ENCODE measurements around the gene MMS19. TPM values are rescaled to one million over a fixed set of nuclear protein-coding genes. Genes with fewer than 3 reads are reported as not detected.
"Not testable (repeated sequence)": the region's sequence is repeated elsewhere in the genome, so short reads cannot be mapped to it uniquely, and the experiment has no call there.

MMS19 gene
- total RNA-seq, 4 donors from 2014 or later, result 64.7 to 85.7 (median 75.2) TPM

DNA sequence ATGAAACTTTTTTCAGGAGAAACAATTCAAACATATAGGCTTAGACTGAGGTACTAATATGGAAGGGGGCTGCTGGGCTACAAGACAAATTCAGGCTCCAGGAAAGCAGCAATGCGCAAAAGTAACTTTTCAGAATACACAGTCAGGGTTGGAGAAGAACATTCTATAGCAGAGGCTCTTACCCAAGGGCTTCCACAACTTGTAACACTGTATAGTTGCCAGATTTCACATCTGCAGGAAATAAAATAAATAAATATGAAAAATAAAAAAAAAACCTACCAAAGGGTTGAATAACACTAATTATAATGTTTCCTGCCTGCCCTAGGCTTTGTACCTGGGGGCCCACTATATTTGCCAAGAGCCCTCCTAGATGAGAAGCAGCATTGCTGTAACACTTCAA, 14.3 kb downstream of the MMS19 start:
- Histone ChIP-seq H3K27ac (no peak overlapping the region), H3K36me3 (peaks cover 16 to 20% of the 10 kb centered on the region in 2 donors), H3K4me1 (no peaks in the 10 kb centered on the region), H3K27me3 (no peaks in the 10 kb centered on the region), H3K9me3 (no peaks in the 10 kb centered on the region), H3K4me3 (replicated peaks in 1 of 3) (no peak overlapping the region)
- intact Hi-C loops (cut with DNase I), result no loop called here
- TF ChIP-seq, protein P1, sequence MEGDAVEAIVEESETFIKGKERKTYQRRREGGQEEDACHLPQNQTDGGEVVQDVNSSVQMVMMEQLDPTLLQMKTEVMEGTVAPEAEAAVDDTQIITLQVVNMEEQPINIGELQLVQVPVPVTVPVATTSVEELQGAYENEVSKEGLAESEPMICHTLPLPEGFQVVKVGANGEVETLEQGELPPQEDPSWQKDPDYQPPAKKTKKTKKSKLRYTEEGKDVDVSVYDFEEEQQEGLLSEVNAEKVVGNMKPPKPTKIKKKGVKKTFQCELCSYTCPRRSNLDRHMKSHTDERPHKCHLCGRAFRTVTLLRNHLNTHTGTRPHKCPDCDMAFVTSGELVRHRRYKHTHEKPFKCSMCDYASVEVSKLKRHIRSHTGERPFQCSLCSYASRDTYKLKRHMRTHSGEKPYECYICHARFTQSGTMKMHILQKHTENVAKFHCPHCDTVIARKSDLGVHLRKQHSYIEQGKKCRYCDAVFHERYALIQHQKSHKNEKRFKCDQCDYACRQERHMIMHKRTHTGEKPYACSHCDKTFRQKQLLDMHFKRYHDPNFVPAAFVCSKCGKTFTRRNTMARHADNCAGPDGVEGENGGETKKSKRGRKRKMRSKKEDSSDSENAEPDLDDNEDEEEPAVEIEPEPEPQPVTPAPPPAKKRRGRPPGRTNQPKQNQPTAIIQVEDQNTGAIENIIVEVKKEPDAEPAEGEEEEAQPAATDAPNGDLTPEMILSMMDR (IDR thresholded peaks at IDR 0.05), result no peak
- TF ChIP-seq POLR2A (IDR thresholded peaks at IDR 0.05), result no peak
- WGBS, 2 donors, result 85 to 98% methylated on average over 1 of the region's 1 CpG
- DNase-seq, result no peak

DNA sequence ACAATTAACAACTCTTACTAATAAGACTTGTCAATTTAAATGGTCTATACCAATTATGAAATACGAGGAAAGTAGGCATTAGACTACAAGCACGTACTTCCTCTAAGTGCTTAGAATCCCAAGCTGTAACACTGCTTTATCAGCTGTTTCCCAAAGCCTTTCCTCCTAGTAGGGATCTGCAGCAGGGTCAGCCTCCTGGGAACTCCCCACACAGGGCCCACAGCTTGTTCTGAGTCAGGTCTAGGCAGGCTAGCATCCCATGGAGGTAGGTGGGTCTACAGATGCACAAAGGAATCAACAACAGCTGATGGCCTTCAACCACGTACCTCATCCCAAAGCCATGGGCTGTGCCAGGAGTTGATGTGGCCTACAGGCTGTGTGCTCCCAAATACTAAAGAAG, 14.7 kb downstream of the MMS19 start:
- Histone ChIP-seq H3K9me3 (no peaks in the 10 kb centered on the region), H3K4me3 (replicated peaks in 1 of 3) (no peak overlapping the region), H3K27me3 (no peaks in the 10 kb centered on the region), H3K27ac (no peak overlapping the region), H3K4me1 (no peaks in the 10 kb centered on the region), H3K36me3 (peaks cover 17 to 20% of the 10 kb centered on the region in 2 donors)
- TF ChIP-seq, protein P1 (IDR thresholded peaks at IDR 0.05), result no peak
- intact Hi-C loops (cut with DNase I), result no loop called here
- WGBS, 2 donors, result 61 to 72% methylated on average over 3 of the region's 3 CpGs
- no peak for DNase-seq

DNA sequence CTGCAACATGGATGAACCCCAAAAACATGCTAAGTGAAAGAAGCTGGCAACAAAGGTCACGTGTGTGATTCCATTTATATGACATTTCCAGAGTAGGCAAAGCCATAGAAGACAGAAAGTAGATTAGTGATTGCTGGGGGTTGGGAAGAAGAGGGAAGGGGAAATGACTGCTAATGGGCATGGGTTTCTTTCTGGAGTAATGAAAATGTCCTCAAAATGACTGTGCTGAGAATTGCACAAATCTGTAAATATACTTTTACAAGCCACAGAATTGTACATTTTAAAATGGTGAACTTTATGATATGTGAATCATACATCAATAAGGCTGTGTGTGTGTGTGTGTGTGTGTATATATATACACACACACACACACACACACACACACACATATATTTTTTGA, 15.8 kb downstream of the MMS19 start:
- Histone ChIP-seq H3K27me3 (no peaks in the 10 kb centered on the region), H3K36me3 (peaks cover 28 to 30% of the 10 kb centered on the region in 2 donors), H3K9me3 (no peaks in the 10 kb centered on the region), H3K4me3 (replicated peaks in 1 of 3) (no peak overlapping the region), H3K27ac (no peak overlapping the region), H3K4me1 (no peaks in the 10 kb centered on the region)
- no peak for TF ChIP-seq POLR2A (IDR thresholded peaks at IDR 0.05)
- TF ChIP-seq, protein P1 (IDR thresholded peaks at IDR 0.05), result no peak
- 88 to 89% methylated on average over 1 of the region's 1 CpG for WGBS, 2 donors
- intact Hi-C loops (cut with DNase I), result no loop called here
- no peak for DNase-seq

DNA sequence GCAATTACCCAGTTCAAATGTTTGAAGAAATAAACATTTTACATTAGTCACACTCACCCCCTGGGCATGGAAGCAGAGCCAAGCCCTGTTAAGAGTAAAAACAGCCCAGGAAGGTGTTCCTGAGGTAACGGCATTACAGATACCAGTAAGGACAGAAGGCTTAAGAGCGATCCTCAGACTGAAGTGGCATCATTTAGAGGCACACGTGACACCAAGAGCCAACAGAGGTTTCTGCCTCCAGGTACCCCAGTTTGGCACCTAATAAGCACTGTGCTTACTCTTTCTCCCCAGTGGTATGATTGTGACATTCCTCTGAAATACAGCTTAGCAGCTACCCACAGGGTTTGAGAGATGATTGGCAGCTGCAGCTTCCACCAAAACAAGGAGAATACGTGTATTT, 17.2 kb downstream of the MMS19 start:
- TF ChIP-seq POLR2A (IDR thresholded peaks at IDR 0.05), result no peak
- TF ChIP-seq, protein P1 (IDR thresholded peaks at IDR 0.05), result no peak
- no peak for DNase-seq
- peaks cover 41 to 43% of the 10 kb centered on the region in 2 donors for H3K36me3 ChIP-seq
- intact Hi-C loops (cut with DNase I), result no loop called here
- no peaks in the 10 kb centered on the region for H3K4me1 ChIP-seq
- no peaks in the 10 kb centered on the region for H3K9me3 ChIP-seq
- 69 to 72% methylated on average over 4 of the region's 4 CpGs for WGBS, 2 donors
- H3K27ac ChIP-seq, result no peak overlapping the region
- no peak overlapping the region for H3K4me3 ChIP-seq (replicated peaks in 1 of 3)
- no peaks in the 10 kb centered on the region for H3K27me3 ChIP-seq

DNA sequence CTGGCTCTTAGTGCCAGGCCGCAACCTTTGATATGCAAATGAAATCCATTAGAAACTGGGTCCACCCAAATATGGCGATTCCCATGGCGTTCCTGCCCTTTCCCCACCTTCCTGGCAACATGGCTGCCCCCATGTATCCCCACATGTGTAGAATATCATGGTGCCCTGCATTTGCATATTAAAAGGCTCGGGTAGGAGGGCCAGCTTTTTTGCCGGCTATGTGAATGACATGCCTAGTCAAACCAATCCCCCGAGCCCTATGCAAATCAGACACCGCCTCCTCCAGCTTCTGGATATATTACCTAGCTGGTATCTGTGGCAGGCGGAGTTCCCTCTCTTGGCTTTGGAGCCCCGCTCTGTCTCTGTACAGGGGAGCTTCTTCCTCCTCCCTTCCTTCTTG, 18.3 kb downstream of the MMS19 start:
- no peaks in the 10 kb centered on the region for H3K4me1 ChIP-seq
- peaks cover 41 to 48% of the 10 kb centered on the region in 2 donors for H3K36me3 ChIP-seq
- no peak for TF ChIP-seq POLR2A (IDR thresholded peaks at IDR 0.05)
- TF ChIP-seq, protein P1 (IDR thresholded peaks at IDR 0.05), result no peak
- no peaks in the 10 kb centered on the region for H3K27me3 ChIP-seq
- H3K9me3 ChIP-seq, result no peaks in the 10 kb centered on the region
- no peak for DNase-seq
- H3K27ac ChIP-seq, result no peak overlapping the region
- 87 to 90% methylated on average over 9 of the region's 9 CpGs for WGBS, 2 donors
- intact Hi-C loops (cut with DNase I), result no loop called here
- H3K4me3 ChIP-seq (replicated peaks in 1 of 3), result no peak overlapping the region

DNA sequence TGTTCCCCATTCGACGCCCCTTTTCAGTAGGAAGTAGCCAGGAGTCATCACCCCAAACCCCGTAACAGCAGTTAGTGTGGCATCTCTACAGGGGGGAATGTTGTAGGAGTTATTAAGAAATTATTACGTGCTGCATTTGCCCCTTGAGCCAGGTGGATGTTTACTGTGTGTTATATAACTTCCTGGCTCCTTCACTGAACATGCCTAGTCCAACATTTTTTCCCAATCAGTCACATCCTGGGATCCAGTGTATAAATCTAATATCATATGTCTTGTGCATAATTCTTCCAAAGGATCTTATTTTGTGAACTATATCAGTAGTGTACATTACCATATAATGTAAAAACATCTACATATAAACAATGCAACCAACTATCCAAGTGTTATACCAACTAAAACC, 18.8 kb downstream of the MMS19 start:
- H3K27me3 ChIP-seq; H3K4me1 ChIP-seq; H3K9me3 ChIP-seq; H3K4me3 ChIP-seq (replicated peaks in 1 of 3); DNase-seq; intact Hi-C loops (cut with DNase I); H3K27ac ChIP-seq: not testable (repeated sequence)
- peaks cover 41 to 48% of the 10 kb centered on the region in 2 donors for H3K36me3 ChIP-seq
- 93 to 97% methylated on average over 4 of the region's 4 CpGs for WGBS, 2 donors

Measured in thyroid gland (tissue), 4 donors.